Prostate gland (tissue), 2 donors: Measurements from ENCODE around the gene PCDHB7.
"Not testable (repeated sequence)": the region's sequence is repeated elsewhere in the genome, so short reads cannot be mapped to it uniquely, and the experiment has no call there.

Experiments
- POLR2A ChIP-seq: fragments of 450-650 bp; IDR thresholded peaks from one replicate; pipeline ENCODE4 v1.6.1; 2016; ENCODE audit warnings: antibody characterized with exemption, mild to moderate bottlenecking
- POLR2AphosphoS5 ChIP-seq: sonication (generic); formaldehyde crosslinking; IDR thresholded peaks from one replicate; pipeline ENCODE4 v1.6.1; 2017; ENCODE audit warnings: antibody characterized with exemption
- TF ChIP-seq, protein P1 (sequence below), 4 experiments: fragments of 200-600 bp in 2 of 4; fragments of 450-650 bp in 2 of 4; sonication (generic) in 2 of 4; IDR thresholded peaks; 1 replicate in 3 of 4; 2 replicates in 1 of 4; pipeline ENCODE4 v1.5.1; 2016 to 2019; ENCODE audit warnings: antibody characterized with exemption in 4 of 4, mild to moderate bottlenecking in 2 of 4, moderate library complexity in 2 of 4

DNA sequence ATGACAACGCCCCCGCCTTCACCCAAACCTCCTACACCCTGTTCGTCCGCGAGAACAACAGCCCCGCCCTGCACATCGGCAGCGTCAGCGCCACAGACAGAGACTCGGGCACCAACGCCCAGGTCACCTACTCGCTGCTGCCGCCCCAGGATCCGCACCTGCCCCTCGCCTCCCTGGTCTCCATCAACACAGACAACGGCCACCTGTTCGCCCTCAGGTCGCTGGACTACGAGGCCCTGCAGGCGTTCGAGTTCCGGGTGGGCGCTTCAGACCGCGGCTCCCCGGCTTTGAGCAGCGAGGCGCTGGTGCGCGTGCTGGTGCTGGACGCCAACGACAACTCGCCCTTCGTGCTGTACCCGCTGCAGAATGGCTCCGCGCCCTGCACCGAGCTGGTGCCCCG lies 6.9 kb downstream of the PCDHB7 start:
- TF ChIP-seq POLR2A, POLR2AphosphoS5: not testable (repeated sequence)
- TF ChIP-seq, protein P1, sequence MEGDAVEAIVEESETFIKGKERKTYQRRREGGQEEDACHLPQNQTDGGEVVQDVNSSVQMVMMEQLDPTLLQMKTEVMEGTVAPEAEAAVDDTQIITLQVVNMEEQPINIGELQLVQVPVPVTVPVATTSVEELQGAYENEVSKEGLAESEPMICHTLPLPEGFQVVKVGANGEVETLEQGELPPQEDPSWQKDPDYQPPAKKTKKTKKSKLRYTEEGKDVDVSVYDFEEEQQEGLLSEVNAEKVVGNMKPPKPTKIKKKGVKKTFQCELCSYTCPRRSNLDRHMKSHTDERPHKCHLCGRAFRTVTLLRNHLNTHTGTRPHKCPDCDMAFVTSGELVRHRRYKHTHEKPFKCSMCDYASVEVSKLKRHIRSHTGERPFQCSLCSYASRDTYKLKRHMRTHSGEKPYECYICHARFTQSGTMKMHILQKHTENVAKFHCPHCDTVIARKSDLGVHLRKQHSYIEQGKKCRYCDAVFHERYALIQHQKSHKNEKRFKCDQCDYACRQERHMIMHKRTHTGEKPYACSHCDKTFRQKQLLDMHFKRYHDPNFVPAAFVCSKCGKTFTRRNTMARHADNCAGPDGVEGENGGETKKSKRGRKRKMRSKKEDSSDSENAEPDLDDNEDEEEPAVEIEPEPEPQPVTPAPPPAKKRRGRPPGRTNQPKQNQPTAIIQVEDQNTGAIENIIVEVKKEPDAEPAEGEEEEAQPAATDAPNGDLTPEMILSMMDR (IDR thresholded peaks at IDR 0.05) = not testable (repeated sequence)
